CD4-positive, alpha-beta T cell treated with Interleukin-6 at 100 ng/mL for 8 hours (primary cell): Measurements from ENCODE around the gene KAT8.
A peak's percentile ranks its signal among the peaks of the same experiment; 100 is the strongest.

Experiments
- DNase-seq: peaks from one replicate; pipeline ENCODE4 v3.0.0-alpha.2; 2020; ENCODE audit warnings: mixed read lengths, low spot score

The KAT8 gene

DNA sequence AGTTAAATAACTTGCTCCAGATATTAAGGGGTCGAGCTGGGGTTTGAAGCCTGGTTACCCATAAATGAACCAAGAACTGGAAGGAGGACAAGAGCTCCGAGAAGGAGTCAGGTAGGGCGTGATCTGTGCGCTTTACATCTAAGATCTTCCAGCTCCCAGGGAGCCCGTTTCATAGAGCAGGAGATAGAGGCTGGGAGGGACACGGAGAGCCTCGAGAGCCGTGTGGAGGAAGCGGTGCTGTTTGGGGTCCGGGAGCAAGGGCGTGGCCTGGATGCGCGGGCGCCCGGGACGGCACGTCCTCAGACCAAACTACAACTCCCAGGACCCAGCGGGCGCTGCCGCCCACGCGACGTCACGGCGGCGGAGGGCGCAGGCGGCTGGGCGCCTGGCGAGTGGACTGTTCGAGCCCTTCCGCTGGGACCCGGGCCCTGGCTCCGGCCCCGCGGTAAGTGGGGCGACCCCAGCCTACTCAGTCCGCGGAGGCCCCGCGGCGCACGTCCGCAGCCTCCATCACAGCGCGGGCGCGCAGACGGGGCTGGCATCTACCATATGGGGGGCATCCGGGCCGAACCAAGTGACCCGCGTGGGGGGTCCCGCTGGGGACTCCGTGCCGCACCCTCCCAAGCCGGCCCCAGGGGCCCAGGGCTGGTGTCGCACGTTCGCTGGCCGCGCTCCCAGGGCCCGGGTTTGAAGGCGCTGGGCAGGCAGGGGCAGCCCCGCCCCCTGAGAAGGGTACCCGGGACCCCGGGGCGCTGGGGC is 9.2 kb upstream of the KAT8 start, which contains the start of gene BCKDK:
BCKDK (plus strand) TSS at position 352 of the 759 bp plus-strand sequence. CDS start 838 bp downstream, outside the sequence.
- DNase-seq: peak; percentile 59

DNA sequence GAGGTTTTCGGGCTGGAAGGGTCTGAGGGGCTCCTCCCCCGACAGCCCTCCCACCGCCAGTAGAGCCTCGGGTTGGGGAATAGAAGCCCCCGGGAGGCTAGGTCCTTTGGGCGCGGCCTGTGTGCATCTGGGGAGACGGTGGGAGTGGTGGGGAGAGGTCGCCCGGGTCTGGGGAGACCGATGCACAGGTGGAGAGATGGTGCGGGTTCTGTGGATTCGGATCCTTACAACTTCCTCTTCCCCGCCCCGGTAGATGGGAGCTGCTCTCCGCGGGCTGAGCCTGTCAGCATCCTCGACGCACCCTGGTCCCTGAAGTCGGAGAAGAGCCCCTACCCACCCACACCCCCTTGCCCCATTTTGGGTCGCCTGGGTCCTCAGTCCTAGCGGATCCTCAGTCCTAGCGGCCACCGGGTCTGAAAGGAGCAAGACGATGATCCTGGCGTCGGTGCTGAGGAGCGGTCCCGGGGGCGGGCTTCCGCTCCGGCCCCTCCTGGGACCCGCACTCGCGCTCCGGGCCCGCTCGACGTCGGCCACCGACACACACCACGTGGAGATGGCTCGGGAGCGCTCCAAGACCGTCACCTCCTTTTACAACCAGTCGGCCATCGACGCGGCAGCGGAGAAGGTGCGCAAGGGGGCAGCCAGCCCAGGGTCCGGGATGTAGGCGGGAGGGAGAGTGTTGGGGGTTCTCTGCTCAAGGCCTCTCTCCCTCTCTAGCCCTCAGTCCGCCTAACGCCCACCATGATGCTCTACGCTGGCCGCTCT is 8.5 kb upstream of the KAT8 start:
- DNase-seq: no peak

DNA sequence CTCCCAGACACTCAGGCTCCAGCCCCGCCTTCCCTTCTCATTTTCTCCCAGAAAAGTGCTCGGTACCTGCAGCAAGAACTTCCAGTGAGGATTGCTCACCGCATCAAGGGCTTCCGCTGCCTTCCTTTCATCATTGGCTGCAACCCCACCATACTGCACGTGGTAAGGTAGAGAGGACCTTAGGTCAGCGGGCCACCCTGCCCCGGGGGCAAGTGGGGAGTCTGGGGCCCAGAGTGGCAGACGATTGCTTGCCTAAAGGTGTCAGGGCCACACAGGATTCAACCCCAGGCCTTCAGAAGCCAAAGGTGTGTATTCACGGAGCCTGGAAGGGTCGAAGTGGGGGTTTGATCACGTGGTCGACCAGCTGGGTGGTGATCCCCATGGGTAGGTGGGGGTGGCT is 7.8 kb upstream of the KAT8 start:
- DNase-seq: no peak

GRCh38 chr16:31110106-31111034 is 7.1 kb upstream of the KAT8 start:
- DNase-seq: no peak

- no peak for DNase-seq
Measured at GRCh38 chr16:31111881-31112466, 5.5 kb upstream of the KAT8 start.

- no peak for DNase-seq
Measured at GRCh38 chr16:31112711-31113110, 4.8 kb upstream of the KAT8 start.

DNA sequence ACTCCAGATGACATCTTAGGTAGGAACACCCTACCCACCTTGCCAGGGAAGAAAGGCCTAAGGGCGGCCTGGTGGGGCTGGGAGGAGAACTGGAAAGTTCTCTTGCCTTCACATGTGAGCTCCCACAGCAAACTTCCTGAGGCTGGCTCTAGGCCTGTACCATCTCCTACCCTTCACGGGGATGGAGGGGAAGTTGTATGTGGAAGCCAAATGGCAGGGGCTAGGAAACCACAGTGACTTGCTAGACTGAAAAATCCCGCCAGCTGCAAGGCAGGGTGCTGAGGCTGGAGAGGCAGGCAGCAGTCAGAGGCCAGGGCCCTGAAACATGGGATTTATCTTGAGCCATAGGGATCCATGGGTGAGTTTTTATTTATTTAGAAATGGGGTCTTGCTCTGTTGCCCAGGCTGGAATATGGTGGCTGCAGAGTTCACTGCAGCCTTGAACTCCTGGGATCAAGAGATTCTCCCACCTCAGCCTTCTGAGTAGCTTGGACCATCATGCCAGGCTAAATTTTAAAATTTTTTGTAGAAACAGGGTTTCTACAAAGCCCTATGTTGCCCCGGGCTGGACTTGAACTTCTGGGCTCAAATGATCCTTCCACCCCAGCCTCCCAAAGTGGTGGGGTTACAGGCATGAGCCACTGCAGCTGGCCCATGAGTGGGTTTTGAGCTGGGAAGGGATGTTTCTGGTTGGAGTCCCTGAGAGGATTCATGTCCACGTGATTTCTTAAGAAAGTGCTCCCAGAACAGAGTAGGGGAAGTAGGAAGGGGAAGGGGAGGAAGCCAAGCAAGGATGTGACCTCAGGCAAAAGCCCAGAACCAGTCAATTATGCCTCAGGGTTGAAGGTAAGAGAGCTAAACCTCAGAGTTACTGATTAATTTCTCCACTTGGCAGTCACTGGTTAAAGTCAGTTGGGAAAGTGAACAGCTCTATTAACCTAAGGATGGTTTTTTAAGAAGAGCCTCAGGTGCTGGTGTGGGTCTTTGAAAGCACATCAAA is 4.0 kb upstream of the KAT8 start:
- DNase-seq: no peak

- no peak for DNase-seq
Measured at GRCh38 chr16:31114468-31114867, 3.0 kb upstream of the KAT8 start.

DNA sequence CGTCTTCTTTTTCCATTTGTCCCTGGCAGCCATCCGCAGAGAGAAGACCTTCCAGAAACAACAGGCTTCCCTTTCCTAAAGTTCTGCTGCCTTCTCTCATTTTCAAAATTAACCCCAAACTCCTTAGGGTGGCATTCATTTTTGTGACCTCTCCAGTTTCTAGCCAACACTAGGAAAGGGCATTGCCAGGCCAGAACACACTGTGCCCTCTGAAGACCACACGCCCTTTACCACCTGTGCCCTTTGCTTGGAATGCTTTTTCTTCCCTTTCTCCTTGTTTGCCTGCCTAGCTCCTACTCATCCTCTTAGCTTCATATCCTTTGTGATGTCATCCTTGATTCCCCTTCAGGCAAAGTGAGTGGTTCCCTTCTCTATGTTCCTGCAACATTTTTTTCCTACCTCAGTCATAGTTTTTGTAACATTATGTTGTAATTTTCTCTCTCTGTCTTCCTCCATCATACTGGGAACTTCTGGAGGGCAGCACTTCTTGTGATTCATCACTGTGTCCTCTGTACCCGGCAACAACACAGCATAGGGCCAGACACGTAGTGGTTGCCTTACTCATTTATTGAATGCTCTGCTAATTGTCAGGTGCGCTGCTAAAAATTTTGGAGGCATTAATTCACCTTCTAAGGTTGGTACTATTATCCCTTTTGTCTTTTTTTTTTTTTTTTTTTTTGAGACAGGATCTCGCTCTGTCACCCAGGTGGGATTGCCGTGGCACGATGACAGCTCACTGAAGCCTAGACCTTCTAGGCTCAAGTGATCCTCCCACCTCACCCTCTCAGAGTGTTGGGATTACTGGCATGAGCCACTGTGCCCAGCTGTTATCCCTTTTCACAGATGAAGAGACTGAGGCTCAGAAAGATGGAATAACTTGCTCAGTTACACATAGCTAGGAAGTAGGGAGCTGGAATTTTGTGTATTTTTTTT is 1.0 kb downstream of the KAT8 start:
- DNase-seq: no peak

GRCh38 chr16:31120129-31120528 is 2.7 kb downstream of the KAT8 start:
- DNase-seq: no peak

- DNase-seq: no peak
Measured at GRCh38 chr16:31125844-31126243, 8.4 kb downstream of the KAT8 start.

GRCh38 chr16:31127182-31127581 is 9.7 kb downstream of the KAT8 start:
- DNase-seq: no peak

DNA sequence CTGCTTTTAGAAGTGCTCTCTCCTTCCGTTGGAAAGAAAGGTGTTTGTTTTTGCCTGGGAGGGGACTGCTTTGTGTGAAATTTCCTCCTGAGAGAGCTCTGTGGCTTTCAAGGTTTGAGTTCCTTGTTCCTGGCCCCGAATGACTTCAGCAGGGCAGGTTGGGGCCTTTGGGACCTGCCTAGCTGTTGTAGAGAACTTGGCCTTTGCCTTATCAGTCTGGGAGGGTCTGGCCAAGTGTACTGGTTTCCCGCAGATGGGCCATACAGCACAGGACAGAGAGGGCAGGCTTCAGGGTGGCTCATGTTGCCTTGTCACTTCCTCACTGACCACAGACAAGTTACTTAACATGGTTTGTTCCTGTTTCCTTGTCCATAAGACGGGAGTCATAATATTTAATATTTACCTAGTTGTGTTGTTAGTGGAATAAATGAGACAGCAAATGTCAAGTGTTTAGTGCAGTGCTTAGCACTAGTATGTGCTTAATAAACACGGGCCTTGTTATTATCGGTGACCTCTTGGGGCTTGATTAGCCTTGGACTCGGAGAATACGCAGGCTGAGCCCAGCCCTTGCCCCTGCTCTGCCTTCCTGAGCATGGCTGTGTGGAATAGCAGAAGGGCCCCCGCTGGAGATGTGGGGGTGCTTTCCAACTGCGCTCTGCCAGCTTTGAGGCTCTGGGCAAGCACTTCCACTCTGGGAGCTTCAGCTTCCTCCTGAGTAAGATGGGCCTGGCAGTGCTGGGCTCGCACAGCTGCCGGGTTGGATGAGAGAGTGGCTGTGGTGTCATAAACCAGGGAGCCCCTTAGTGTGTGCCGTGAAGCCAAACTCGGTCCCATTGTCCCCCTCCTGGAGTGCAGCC is 11.5 kb downstream of the KAT8 start:
- no peak for DNase-seq

DNA sequence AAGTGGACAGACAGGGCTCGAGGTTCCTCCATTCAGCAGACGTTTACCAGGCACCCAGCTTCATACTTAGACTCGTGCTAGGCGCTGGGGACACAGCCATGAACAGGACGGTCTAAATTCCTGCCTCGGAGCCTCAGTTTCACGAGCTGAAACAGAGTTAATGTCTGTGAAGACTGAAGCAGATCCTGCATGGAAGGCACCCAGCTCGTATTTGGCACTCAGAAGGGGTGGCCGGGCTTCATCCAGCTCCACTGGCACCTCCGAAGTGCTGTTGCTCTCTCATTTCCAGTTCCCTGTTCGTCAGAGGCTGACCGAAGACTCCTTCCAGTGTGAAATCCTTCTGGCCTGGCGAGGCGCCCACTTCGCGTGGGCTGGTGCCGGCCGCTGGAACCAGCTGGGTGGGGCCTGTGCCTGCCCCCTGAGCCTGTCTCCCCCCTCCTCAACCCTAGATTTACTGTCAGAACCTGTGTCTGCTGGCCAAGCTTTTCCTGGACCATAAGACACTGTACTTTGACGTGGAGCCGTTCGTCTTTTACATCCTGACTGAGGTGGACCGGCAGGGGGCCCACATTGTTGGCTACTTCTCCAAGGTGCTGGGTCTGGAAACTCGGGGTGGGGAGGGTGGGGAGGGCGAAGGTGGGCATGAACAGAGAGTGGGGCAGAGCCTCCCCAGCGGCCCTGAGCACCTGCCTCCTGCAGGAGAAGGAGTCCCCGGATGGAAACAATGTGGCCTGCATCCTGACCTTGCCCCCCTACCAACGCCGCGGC is 12.3 kb downstream of the KAT8 start:
- no peak for DNase-seq

DNA sequence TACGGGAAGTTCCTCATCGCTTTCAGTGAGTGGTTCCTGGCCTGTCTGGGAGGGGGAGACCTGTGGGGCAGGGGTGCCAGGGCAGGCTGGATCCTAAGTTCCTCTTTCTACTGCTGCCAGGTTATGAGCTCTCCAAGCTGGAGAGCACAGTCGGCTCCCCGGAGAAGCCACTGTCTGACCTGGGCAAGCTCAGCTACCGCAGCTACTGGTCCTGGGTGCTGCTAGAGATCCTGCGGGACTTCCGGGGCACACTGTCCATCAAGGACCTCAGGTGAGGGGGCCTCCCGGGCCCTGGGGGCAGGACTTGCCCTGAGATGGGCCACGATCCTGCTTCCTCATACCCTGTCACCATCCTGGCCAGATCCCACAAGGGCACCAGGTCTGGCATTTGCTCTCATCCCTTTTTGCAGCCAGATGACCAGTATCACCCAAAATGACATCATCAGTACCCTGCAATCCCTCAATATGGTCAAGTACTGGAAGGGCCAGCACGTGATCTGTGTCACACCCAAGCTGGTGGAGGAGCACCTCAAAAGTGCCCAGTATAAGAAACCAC is 12.9 kb downstream of the KAT8 start:
- DNase-seq: no peak

GRCh38 chr16:31130899-31131298 is 13.4 kb downstream of the KAT8 start:
- no peak for DNase-seq

GRCh38 chr16:31131416-31131815 is 14.0 kb downstream of the KAT8 start:
- no peak for DNase-seq
